ENCODE data around the gene CPA2. TPM values are rescaled to one million over a fixed set of nuclear protein-coding genes. Genes with fewer than 3 reads are reported as not detected.

CPA2 gene
- total and polyA plus RNA-seq, 7 donors: 0.92 to 3.0 (median 1.6) TPM; not detected in 4

- Histone ChIP-seq H3K4me3 (no peak overlapping the region), H3K27ac (no peak overlapping the region), H3K4me1 (peaks cover 0 to 9% (median 0%) of the 10 kb centered on the region in 4 donors), H3K27me3 (peaks cover 0 to 5% (median 0%) of the 10 kb centered on the region in 3 donors), H3K9me3 (no peaks in the 10 kb centered on the region), H3K36me3 (no peaks in the 10 kb centered on the region)
- WGBS, 2 donors: 97 to 98% methylated on average over 1 of the region's 1 CpG
- intact Hi-C loops (cut with DNase I): loop anchor here (2.0 to 5.0 kb wide), 2 partner anchors 213 to 387 kb away; partner anchors contain the start of genes COPG2 and MEST
- DNase-seq: no peak
- TF ChIP-seq EP300 (IDR thresholded peaks at IDR 0.05): no peak
- no peak for TF ChIP-seq CTCF (IDR thresholded peaks at IDR 0.05)
- TF ChIP-seq POLR2A (IDR thresholded peaks at IDR 0.05): no peak
- TF ChIP-seq POLR2AphosphoS5 (IDR thresholded peaks at IDR 0.05): no peak
Observed at GRCh38 chr7:130279906-130280305, 13.2 kb downstream of the CPA2 start.

GRCh38 chr7:130281260-130281659 lies 14.6 kb downstream of the CPA2 start:
- H3K9me3 ChIP-seq: no peaks in the 10 kb centered on the region
- 79% methylated on average over 1 of the region's 1 CpG for WGBS, 2 donors
- no peak for TF ChIP-seq POLR2A (IDR thresholded peaks at IDR 0.05)
- TF ChIP-seq EP300 (IDR thresholded peaks at IDR 0.05): no peak
- no peak for TF ChIP-seq CTCF (IDR thresholded peaks at IDR 0.05)
- TF ChIP-seq POLR2AphosphoS5 (IDR thresholded peaks at IDR 0.05): no peak
- H3K4me3 ChIP-seq: no peak overlapping the region
- H3K4me1 ChIP-seq: peaks cover 0 to 3% (median 0%) of the 10 kb centered on the region in 4 donors
- no peaks in the 10 kb centered on the region for H3K27me3 ChIP-seq
- no peak overlapping the region for H3K27ac ChIP-seq
- no peak for DNase-seq
- intact Hi-C loops (cut with DNase I): no loop called here
- H3K36me3 ChIP-seq: no peaks in the 10 kb centered on the region

GRCh38 chr7:130286881-130287280 lies 20.2 kb downstream of the CPA2 start:
- Histone ChIP-seq H3K36me3 (no peaks in the 10 kb centered on the region), H3K4me3 (no peak overlapping the region), H3K4me1 (no peaks in the 10 kb centered on the region), H3K9me3 (no peaks in the 10 kb centered on the region), H3K27me3 (no peaks in the 10 kb centered on the region), H3K27ac (no peak overlapping the region)
- intact Hi-C loops (cut with DNase I): no loop called here
- DNase-seq: no peak
- TF ChIP-seq POLR2A (IDR thresholded peaks at IDR 0.05): no peak
- TF ChIP-seq CTCF (IDR thresholded peaks at IDR 0.05): no peak
- TF ChIP-seq EP300 (IDR thresholded peaks at IDR 0.05): no peak
- TF ChIP-seq POLR2AphosphoS5 (IDR thresholded peaks at IDR 0.05): no peak
- 49 to 88% methylated on average over 1 of the region's 1 CpG for WGBS, 2 donors

GRCh38 chr7:130288168-130288567 lies 21.5 kb downstream of the CPA2 start:
- intact Hi-C loops (cut with DNase I): no loop called here
- Histone ChIP-seq H3K9me3 (no peaks in the 10 kb centered on the region), H3K36me3 (no peaks in the 10 kb centered on the region), H3K4me1 (no peaks in the 10 kb centered on the region), H3K27ac (no peak overlapping the region), H3K27me3 (no peaks in the 10 kb centered on the region), H3K4me3 (no peak overlapping the region)
- DNase-seq: no peak
- TF ChIP-seq CTCF (IDR thresholded peaks at IDR 0.05) (no peak), POLR2AphosphoS5 (IDR thresholded peaks at IDR 0.05) (no peak), EP300 (IDR thresholded peaks at IDR 0.05) (no peak), POLR2A (IDR thresholded peaks at IDR 0.05) (no peak)
- WGBS, 2 donors: 94 to 95% methylated on average over 4 of the region's 4 CpGs

- no peak for DNase-seq
- TF ChIP-seq POLR2AphosphoS5 (IDR thresholded peaks at IDR 0.05) (no peak), CTCF (IDR thresholded peaks at IDR 0.05) (no peak), POLR2A (IDR thresholded peaks at IDR 0.05) (no peak), EP300 (IDR thresholded peaks at IDR 0.05) (no peak)
- no peaks in the 10 kb centered on the region for H3K9me3 ChIP-seq
- no peaks in the 10 kb centered on the region for H3K27me3 ChIP-seq
- no peaks in the 10 kb centered on the region for H3K36me3 ChIP-seq
- intact Hi-C loops (cut with DNase I): no loop called here
- no peaks in the 10 kb centered on the region for H3K4me1 ChIP-seq
- WGBS, 2 donors: 84 to 86% methylated on average over 5 of the region's 5 CpGs
- H3K27ac ChIP-seq: no peak overlapping the region
- no peak overlapping the region for H3K4me3 ChIP-seq
Observed at GRCh38 chr7:130288829-130289228, 22.2 kb downstream of the CPA2 start.

Data from sigmoid colon (tissue), 7 donors.